Fibroblast of upper back skin (primary cell): Measurements from ENCODE around the gene INTS1.

Source experiments
- DNase-seq: peaks from one replicate; pipeline ENCODE4 v3.0.0-alpha.2; 2013

INTS1 gene

GRCh38 chr7:1505731-1506550 lies 1.8 kb upstream of the INTS1 start:
- no peak for DNase-seq

GRCh38 chr7:1503390-1503789 lies 799 bp downstream of the INTS1 start:
- no peak for DNase-seq

GRCh38 chr7:1502845-1503244 lies 1.3 kb downstream of the INTS1 start:
- DNase-seq = no peak

GRCh38 chr7:1501487-1502270 lies 2.5 kb downstream of the INTS1 start:
- no peak for DNase-seq

GRCh38 chr7:1500064-1500807 lies 4.0 kb downstream of the INTS1 start:
- DNase-seq = no peak

GRCh38 chr7:1499367-1500029 lies 4.7 kb downstream of the INTS1 start:
- no peak for DNase-seq

GRCh38 chr7:1498370-1499305 lies 5.6 kb downstream of the INTS1 start:
- DNase-seq = no peak

GRCh38 chr7:1497293-1497927 lies 6.8 kb downstream of the INTS1 start:
- DNase-seq = no peak

- no peak for DNase-seq
Measured at GRCh38 chr7:1496531-1497292, 7.5 kb downstream of the INTS1 start.

GRCh38 chr7:1495564-1496242 lies 8.5 kb downstream of the INTS1 start:
- no peak for DNase-seq

- DNase-seq = no peak
Measured at GRCh38 chr7:1494866-1495563, 9.2 kb downstream of the INTS1 start.

- DNase-seq = no peak
Measured at GRCh38 chr7:1494447-1494846, 9.7 kb downstream of the INTS1 start.

GRCh38 chr7:1493571-1493970 lies 10.6 kb downstream of the INTS1 start:
- DNase-seq = no peak

GRCh38 chr7:1493129-1493528 lies 11.1 kb downstream of the INTS1 start:
- no peak for DNase-seq

- no peak for DNase-seq
Measured at GRCh38 chr7:1492640-1493039, 11.5 kb downstream of the INTS1 start.

GRCh38 chr7:1492221-1492620 lies 12.0 kb downstream of the INTS1 start:
- DNase-seq = no peak

GRCh38 chr7:1490837-1491236 lies 13.4 kb downstream of the INTS1 start:
- no peak for DNase-seq

- no peak for DNase-seq
Measured at GRCh38 chr7:1489336-1489735, 14.9 kb downstream of the INTS1 start.

GRCh38 chr7:1488016-1488415 lies 16.2 kb downstream of the INTS1 start:
- no peak for DNase-seq
